Measurements from ENCODE around the gene CXCR4. TPM values are rescaled to one million over a fixed set of nuclear protein-coding genes. Genes with fewer than 3 reads are reported as not detected.

CXCR4 gene
- polyA plus RNA-seq, 10 donors = 28.9 to 47.9 (median 34.0) TPM

- no peak for DNase-seq
Measured at GRCh38 chr2:136133586-136133985, 15.6 kb upstream of the CXCR4 start.

- DNase-seq = no peak
Measured at GRCh38 chr2:136133176-136133575, 15.2 kb upstream of the CXCR4 start.

GRCh38 chr2:136132825-136133155 lies 14.8 kb upstream of the CXCR4 start:
- no peak for DNase-seq

- no peak for DNase-seq
Measured at GRCh38 chr2:136131961-136132824, 14.2 kb upstream of the CXCR4 start.

- no peak for DNase-seq
Measured at GRCh38 chr2:136131484-136131960, 13.6 kb upstream of the CXCR4 start.

- no peak for DNase-seq
Measured at GRCh38 chr2:136130511-136130910, 12.6 kb upstream of the CXCR4 start.

- DNase-seq = no peak
Measured at GRCh38 chr2:136130045-136130444, 12.1 kb upstream of the CXCR4 start.

- DNase-seq = no peak
Measured at GRCh38 chr2:136129601-136130000, 11.7 kb upstream of the CXCR4 start.

GRCh38 chr2:136128905-136129304 lies 11.0 kb upstream of the CXCR4 start:
- no peak for DNase-seq

GRCh38 chr2:136128366-136128765 lies 10.4 kb upstream of the CXCR4 start:
- no peak for DNase-seq

GRCh38 chr2:136127356-136127755 lies 9.4 kb upstream of the CXCR4 start:
- no peak for DNase-seq

- DNase-seq = no peak
Measured at GRCh38 chr2:136126421-136126926, 8.5 kb upstream of the CXCR4 start.

- no peak for DNase-seq
Measured at GRCh38 chr2:136126021-136126420, 8.1 kb upstream of the CXCR4 start.

GRCh38 chr2:136125236-136125635 lies 7.3 kb upstream of the CXCR4 start:
- no peak for DNase-seq

- no peak for DNase-seq
Measured at GRCh38 chr2:136124805-136125204, 6.9 kb upstream of the CXCR4 start.

- DNase-seq = no peak
Measured at GRCh38 chr2:136122661-136123060, 4.7 kb upstream of the CXCR4 start.

GRCh38 chr2:136121204-136121910 lies 3.4 kb upstream of the CXCR4 start:
- no peak for DNase-seq

- DNase-seq = no peak
Measured at GRCh38 chr2:136119717-136120675, 2.0 kb upstream of the CXCR4 start.

- peak in 1 of 3 donors; percentile 61 for DNase-seq
Measured at GRCh38 chr2:136118819-136119716, 1.1 kb upstream of the CXCR4 start.

GRCh38 chr2:136117391-136117841 lies 533 bp downstream of the CXCR4 start:
- peak in 2 of 3 donors; percentile 64 to 78 for DNase-seq
